ENCODE results near the gene DNM3.
A peak's percentile ranks its signal among the peaks of the same experiment; 100 is the strongest.

DNM3 gene

GRCh38 chr1:172002725-172003345, 161.5 kb downstream of the DNM3 start:
- TF ChIP-seq CTCF (IDR thresholded peaks at IDR 0.05): peak; percentile 26
- H3K4me3 ChIP-seq: no peak overlapping the region
- no peak for DNase-seq (ENCODE audit: low spot score)
- no peak overlapping the region for H3K27ac ChIP-seq

- no peak overlapping the region for H3K4me3 ChIP-seq
- no peak overlapping the region for H3K27ac ChIP-seq
- no peak for DNase-seq (ENCODE audit: low spot score)
- TF ChIP-seq CTCF (IDR thresholded peaks at IDR 0.05): no peak
Measured at GRCh38 chr1:172003766-172004530, 162.7 kb downstream of the DNM3 start.

- no peak for TF ChIP-seq CTCF (IDR thresholded peaks at IDR 0.05)
- no peak overlapping the region for H3K4me3 ChIP-seq
- H3K27ac ChIP-seq: no peak overlapping the region
- no peak for DNase-seq (ENCODE audit: low spot score)
Measured at GRCh38 chr1:172004671-172005070, 163.4 kb downstream of the DNM3 start.

GRCh38 chr1:172005856-172006255, 164.6 kb downstream of the DNM3 start:
- DNase-seq (ENCODE audit: low spot score): no peak
- no peak for TF ChIP-seq CTCF (IDR thresholded peaks at IDR 0.05)
- no peak overlapping the region for H3K27ac ChIP-seq
- no peak overlapping the region for H3K4me3 ChIP-seq

- Histone ChIP-seq H3K4me3 (no peak overlapping the region), H3K27ac (no peak overlapping the region)
- DNase-seq (ENCODE audit: low spot score): no peak
- no peak for TF ChIP-seq CTCF (IDR thresholded peaks at IDR 0.05)
Measured at GRCh38 chr1:172006660-172007059, 165.4 kb downstream of the DNM3 start.

GRCh38 chr1:172018727-172019311, 177.5 kb downstream of the DNM3 start:
- Histone ChIP-seq H3K4me3 (no peak overlapping the region), H3K27ac (no peak overlapping the region)
- no peak for TF ChIP-seq CTCF (IDR thresholded peaks at IDR 0.05)
- no peak for DNase-seq (ENCODE audit: low spot score)

Data from coronary artery (tissue), 2 donors.